BE2C (cell line): Measurements from ENCODE around the gene CEP55.

Experiments used
- DNase-seq: peaks from one replicate; pipeline ENCODE4 v3.0.0-alpha.2; 2020
- H3K27me3 ChIP-seq: fragments of 250-450 bp; sonication (Bioruptor Pico); 2 replicates; pipeline ENCODE4 v1.5.1; 2020; ENCODE audit warnings: mild to moderate bottlenecking
- H3K36me3 ChIP-seq: fragments of 250-450 bp; sonication (Bioruptor Pico); 2 replicates; pipeline ENCODE4 v1.5.1; 2020; ENCODE audit warnings: mild to moderate bottlenecking
- H3K4me1 ChIP-seq: fragments of 250-450 bp; sonication (Bioruptor Pico); 2 replicates; pipeline ENCODE4 v1.5.1; 2020
- H3K4me3 ChIP-seq: 2 replicates; pipeline ENCODE4 v1.5.1; 2011; ENCODE audit warnings: low read depth, low read length
- H3K9me3 ChIP-seq: fragments of 250-450 bp; sonication (Bioruptor Pico); 2 replicates; pipeline ENCODE4 v1.5.1; 2020
- CTCF ChIP-seq: IDR thresholded peaks from 2 replicates; pipeline ENCODE4 v1.5.1; 2012; ENCODE audit warnings: mild to moderate bottlenecking, low read depth, low read length

Gene CEP55

GRCh38 chr10:93501650-93502049 lies 5.2 kb downstream of the CEP55 start:
- TF ChIP-seq CTCF: no peak
- Histone ChIP-seq H3K36me3 (peaks cover 6% of the 10 kb centered on the region; the same call in 1 of the 2 replicates), H3K9me3 (no peaks in the 10 kb centered on the region), H3K27me3 (no peaks in the 10 kb centered on the region), H3K4me1 (no peaks in the 10 kb centered on the region), H3K4me3 (no peak overlapping the region)
- DNase-seq: no peak

GRCh38 chr10:93503075-93503474 lies 6.7 kb downstream of the CEP55 start:
- no peak for DNase-seq
- Histone ChIP-seq H3K9me3 (no peaks in the 10 kb centered on the region), H3K4me3 (no peak overlapping the region), H3K27me3 (no peaks in the 10 kb centered on the region), H3K4me1 (no peaks in the 10 kb centered on the region), H3K36me3 (peaks cover 6% of the 10 kb centered on the region; the same call in 1 of the 2 replicates)
- no peak for TF ChIP-seq CTCF

- no peaks in the 10 kb centered on the region for H3K27me3 ChIP-seq
- H3K4me1 ChIP-seq: no peaks in the 10 kb centered on the region
- TF ChIP-seq CTCF: no peak
- H3K9me3 ChIP-seq: no peaks in the 10 kb centered on the region
- no peak overlapping the region for H3K4me3 ChIP-seq
- peaks cover 6% of the 10 kb centered on the region; the same call in 1 of the 2 replicates for H3K36me3 ChIP-seq
- no peak for DNase-seq
These were observed 8.7 kb downstream of the CEP55 start for GRCh38 chr10:93505075-93505474.

- Histone ChIP-seq H3K27me3 (no peaks in the 10 kb centered on the region), H3K9me3 (no peaks in the 10 kb centered on the region), H3K36me3 (peaks cover 3% of the 10 kb centered on the region; the same call in 1 of the 2 replicates), H3K4me3 (no peak overlapping the region), H3K4me1 (no peaks in the 10 kb centered on the region)
- no peak for TF ChIP-seq CTCF
- no peak for DNase-seq
These were observed 13.4 kb downstream of the CEP55 start for GRCh38 chr10:93509816-93510215.

- Histone ChIP-seq H3K36me3 (peaks cover 11% of the 10 kb centered on the region), H3K9me3 (no peaks in the 10 kb centered on the region), H3K27me3 (no peaks in the 10 kb centered on the region), H3K4me1 (no peaks in the 10 kb centered on the region), H3K4me3 (no peak overlapping the region)
- DNase-seq: no peak
- TF ChIP-seq CTCF: no peak
These were observed 16.2 kb downstream of the CEP55 start for GRCh38 chr10:93512565-93512964.

GRCh38 chr10:93513091-93513490 lies 16.7 kb downstream of the CEP55 start:
- no peak for TF ChIP-seq CTCF
- H3K4me1 ChIP-seq: no peaks in the 10 kb centered on the region
- no peaks in the 10 kb centered on the region for H3K9me3 ChIP-seq
- no peak overlapping the region for H3K4me3 ChIP-seq
- DNase-seq: no peak
- H3K36me3 ChIP-seq: peaks cover 14% of the 10 kb centered on the region
- H3K27me3 ChIP-seq: no peaks in the 10 kb centered on the region
